ENCODE measurements around the gene SRF. TPM values are rescaled to one million over a fixed set of nuclear protein-coding genes. Genes with fewer than 3 reads are reported as not detected.
A peak's percentile ranks its signal among the peaks of the same experiment; 100 is the strongest.

Gene SRF
- total RNA-seq, 1 donor from 2014 or later = 81.2 TPM

- no peak for DNase-seq (ENCODE audit: low spot score)
- intact Hi-C loops (cut with DNase I) = loop anchor here (5.0 kb wide), 1 partner anchor 67 kb away; no protein-coding TSS in a partner anchor
Measured at GRCh38 chr6:43180058-43180457, 9.0 kb downstream of the SRF start.

GRCh38 chr6:43180985-43181384 lies 9.9 kb downstream of the SRF start:
- DNase-seq (ENCODE audit: low spot score) = no peak
- intact Hi-C loops (cut with DNase I) = loop anchor here (5.0 kb wide), 1 partner anchor 66 kb away; no protein-coding TSS in a partner anchor

GRCh38 chr6:43181621-43181941 lies 10.5 kb downstream of the SRF start:
- intact Hi-C loops (cut with DNase I) = loop anchor here (5.0 kb wide), 1 partner anchor 66 kb away; no protein-coding TSS in a partner anchor
- DNase-seq (ENCODE audit: low spot score) = no peak

GRCh38 chr6:43181942-43182860 lies 11.1 kb downstream of the SRF start, which contains the start of gene CUL9:
CUL9 (plus strand) TSS chr6:43182196; CDS start chr6:43184311, 2,115 bp downstream.
- intact Hi-C loops (cut with DNase I) = loop anchor here (5.0 kb wide), 1 partner anchor 65 kb away; no protein-coding TSS in a partner anchor
- peak; percentile 95 for DNase-seq (ENCODE audit: low spot score)

- intact Hi-C loops (cut with DNase I) = loop anchor here (5.0 kb wide), 1 partner anchor 64 kb away; no protein-coding TSS in a partner anchor
- DNase-seq (ENCODE audit: low spot score) = no peak
Measured at GRCh38 chr6:43183441-43183840, 12.4 kb downstream of the SRF start.

GRCh38 chr6:43184268-43184985 lies 13.4 kb downstream of the SRF start:
- no peak for DNase-seq (ENCODE audit: low spot score)
- intact Hi-C loops (cut with DNase I) = loop anchor here (5.0 kb wide), 1 partner anchor 63 kb away; no protein-coding TSS in a partner anchor

GRCh38 chr6:43185391-43185985 lies 14.4 kb downstream of the SRF start:
- intact Hi-C loops (cut with DNase I) = no loop called here

GRCh38 chr6:43186019-43186418 lies 14.9 kb downstream of the SRF start:
- intact Hi-C loops (cut with DNase I) = no loop called here
- DNase-seq (ENCODE audit: low spot score) = no peak

More at GRCh38 chr6:43185391-43185985, 14.4 kb downstream of the SRF start:
- DNase-seq (ENCODE audit: low spot score) = no peak

- intact Hi-C loops (cut with DNase I) = no loop called here
- no peak for DNase-seq (ENCODE audit: low spot score)
Measured at GRCh38 chr6:43186706-43187105, 15.6 kb downstream of the SRF start.

- intact Hi-C loops (cut with DNase I) = no loop called here
- DNase-seq (ENCODE audit: low spot score) = no peak
Measured at GRCh38 chr6:43187821-43188220, 16.8 kb downstream of the SRF start.

GRCh38 chr6:43188426-43188825 lies 17.4 kb downstream of the SRF start:
- intact Hi-C loops (cut with DNase I) = no loop called here
- no peak for DNase-seq (ENCODE audit: low spot score)

GRCh38 chr6:43189776-43190304 lies 18.8 kb downstream of the SRF start:
- DNase-seq (ENCODE audit: low spot score) = no peak
- intact Hi-C loops (cut with DNase I) = no loop called here

GRCh38 chr6:43192911-43193310 lies 21.8 kb downstream of the SRF start:
- no peak for DNase-seq (ENCODE audit: low spot score)
- intact Hi-C loops (cut with DNase I) = no loop called here

- intact Hi-C loops (cut with DNase I) = no loop called here
- no peak for DNase-seq (ENCODE audit: low spot score)
Measured at GRCh38 chr6:43193929-43194328, 22.9 kb downstream of the SRF start.

GRCh38 chr6:43196337-43196736 lies 25.3 kb downstream of the SRF start:
- no peak for DNase-seq (ENCODE audit: low spot score)
- intact Hi-C loops (cut with DNase I) = no loop called here

- DNase-seq (ENCODE audit: low spot score) = no peak
- intact Hi-C loops (cut with DNase I) = no loop called here
Measured at GRCh38 chr6:43199912-43200311, 28.8 kb downstream of the SRF start.

GRCh38 chr6:43200541-43200940 lies 29.5 kb downstream of the SRF start:
- DNase-seq (ENCODE audit: low spot score) = no peak
- intact Hi-C loops (cut with DNase I) = no loop called here

GRCh38 chr6:43202451-43202850 lies 31.4 kb downstream of the SRF start:
- DNase-seq (ENCODE audit: low spot score) = no peak
- intact Hi-C loops (cut with DNase I) = no loop called here

- no peak for DNase-seq (ENCODE audit: low spot score)
- intact Hi-C loops (cut with DNase I) = no loop called here
Measured at GRCh38 chr6:43203029-43203717, 32.1 kb downstream of the SRF start.
